Measurements from ENCODE around the gene APBB3. TPM values are rescaled to one million over a fixed set of nuclear protein-coding genes. Genes with fewer than 3 reads are reported as not detected.
A peak's percentile ranks its signal among the peaks of the same experiment; 100 is the strongest.

The APBB3 gene
- total RNA-seq, 3 donors from 2014 or later, result 8.0 to 10.4 (median 9.2) TPM

DNA sequence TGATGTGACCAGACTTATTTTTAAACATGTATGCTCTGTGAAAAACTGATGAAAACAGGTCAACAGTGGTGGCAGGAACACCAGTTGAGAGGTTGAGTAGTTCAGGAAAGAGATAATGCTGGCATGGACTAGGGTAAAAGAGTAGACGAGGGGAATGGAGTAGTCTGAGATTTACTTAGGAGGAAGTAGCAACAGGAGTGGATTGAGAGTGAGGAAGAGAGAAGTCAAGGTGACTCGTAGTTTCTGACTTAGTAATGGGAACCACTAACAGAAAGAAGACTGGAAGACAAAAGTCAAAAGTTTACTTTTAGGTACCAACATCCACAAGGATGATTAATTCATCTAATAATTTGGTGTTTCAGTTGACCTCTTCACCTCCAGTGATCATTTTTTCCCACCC, 10.7 kb downstream of the APBB3 start:
- Mint-ChIP-seq H3K4me3 (peak overlapping the region; percentile 46), H3K4me1 (ENCODE audit: low read depth) (peaks cover 66% of the 10 kb centered on the region), H3K27me3 (ENCODE audit: low read depth) (no peaks in the 10 kb centered on the region), H3K9me3 (no peaks in the 10 kb centered on the region), H3K36me3 (ENCODE audit: insufficient read depth) (peaks cover 27% of the 10 kb centered on the region)
- ATAC-seq, result peak; percentile 39 to 41
- DNase-seq, result no peak

DNA sequence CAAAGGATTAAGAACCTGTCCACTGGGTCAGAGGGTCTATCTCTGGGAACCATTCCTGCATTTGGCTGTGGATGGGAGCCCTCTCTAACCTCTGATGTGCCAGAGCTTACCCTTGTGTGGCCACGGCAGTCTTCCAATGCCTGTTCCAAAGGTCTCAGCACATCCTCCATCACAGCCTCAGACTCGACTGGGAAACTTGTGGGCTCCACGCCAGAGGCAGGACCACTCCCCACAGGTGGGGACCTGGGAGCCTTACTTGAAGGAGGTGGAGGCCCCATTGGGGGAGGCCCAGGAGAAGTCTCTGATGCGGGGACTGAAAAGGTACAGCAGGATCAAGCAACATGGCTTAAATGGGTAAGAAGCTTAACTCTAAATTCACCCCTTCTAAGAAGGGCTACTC, 12.5 kb downstream of the APBB3 start:
- Mint-ChIP-seq H3K36me3 (ENCODE audit: insufficient read depth) (peaks cover 27% of the 10 kb centered on the region), H3K27me3 (ENCODE audit: low read depth) (no peaks in the 10 kb centered on the region), H3K4me1 (ENCODE audit: low read depth) (peaks cover 68% of the 10 kb centered on the region), H3K4me3 (no peak overlapping the region), H3K9me3 (no peaks in the 10 kb centered on the region)
- ATAC-seq (no peak), DNase-seq (no peak)

GRCh38 chr5:140550147-140551079, 14.0 kb downstream of the APBB3 start:
- Mint-ChIP-seq H3K4me1 (ENCODE audit: low read depth) (peaks cover 56% of the 10 kb centered on the region), H3K27me3 (ENCODE audit: low read depth) (no peaks in the 10 kb centered on the region), H3K36me3 (ENCODE audit: insufficient read depth) (peaks cover 22% of the 10 kb centered on the region), H3K9me3 (no peaks in the 10 kb centered on the region), H3K4me3 (no peak overlapping the region)
- ATAC-seq, result no peak
- DNase-seq, result no peak

DNA sequence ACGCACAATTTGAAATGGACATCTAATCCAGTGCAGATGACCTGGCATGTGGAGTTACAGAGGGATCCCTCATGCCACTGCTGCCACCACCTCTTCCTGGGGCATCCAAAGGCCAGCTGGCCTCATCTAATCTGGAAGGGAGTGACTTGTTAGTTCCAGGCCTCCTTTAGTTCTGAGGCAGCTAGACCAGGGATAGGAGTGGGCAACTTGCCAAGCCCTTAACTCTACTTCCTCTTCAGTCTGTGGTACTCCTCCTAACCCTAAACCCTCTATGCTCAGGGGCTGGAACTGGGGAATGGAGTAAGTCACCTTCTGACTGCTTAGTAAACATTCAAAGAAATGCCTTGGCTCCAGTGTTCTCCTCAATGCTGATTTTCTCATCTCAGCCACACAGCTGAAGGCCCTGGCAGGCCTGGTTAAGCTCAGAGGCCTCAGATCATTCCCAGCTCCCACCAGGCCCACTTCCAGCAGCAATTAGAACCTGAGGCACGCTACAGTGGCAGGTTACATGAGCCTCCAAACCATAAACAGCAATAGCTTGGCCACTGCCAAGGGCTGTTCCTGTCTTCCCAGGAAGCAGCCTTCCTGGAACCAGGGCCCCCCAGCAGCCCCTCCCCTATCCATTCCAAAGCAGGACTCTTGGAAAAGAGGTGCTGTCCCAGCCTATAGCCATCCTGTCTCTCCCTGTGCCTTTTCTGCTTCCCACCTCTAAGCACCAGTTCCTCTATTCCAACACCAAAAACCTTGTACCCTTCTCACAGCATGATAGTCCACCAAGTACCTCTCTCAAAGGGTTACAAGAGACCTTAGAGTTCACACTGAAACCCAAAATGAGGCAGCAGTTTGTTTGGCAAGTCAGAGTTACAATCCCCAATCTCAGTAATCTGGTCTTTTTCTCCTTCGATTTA, 14.9 kb downstream of the APBB3 start:
- peaks cover 26% of the 10 kb centered on the region for H3K36me3 Mint-ChIP-seq (ENCODE audit: insufficient read depth)
- H3K9me3 Mint-ChIP-seq, result no peaks in the 10 kb centered on the region
- H3K27me3 Mint-ChIP-seq (ENCODE audit: low read depth), result no peaks in the 10 kb centered on the region
- peaks cover 47% of the 10 kb centered on the region for H3K4me1 Mint-ChIP-seq (ENCODE audit: low read depth)
- DNase-seq (no peak), ATAC-seq (no peak)
- peak overlapping the region; percentile 82 for H3K4me3 Mint-ChIP-seq

DNA sequence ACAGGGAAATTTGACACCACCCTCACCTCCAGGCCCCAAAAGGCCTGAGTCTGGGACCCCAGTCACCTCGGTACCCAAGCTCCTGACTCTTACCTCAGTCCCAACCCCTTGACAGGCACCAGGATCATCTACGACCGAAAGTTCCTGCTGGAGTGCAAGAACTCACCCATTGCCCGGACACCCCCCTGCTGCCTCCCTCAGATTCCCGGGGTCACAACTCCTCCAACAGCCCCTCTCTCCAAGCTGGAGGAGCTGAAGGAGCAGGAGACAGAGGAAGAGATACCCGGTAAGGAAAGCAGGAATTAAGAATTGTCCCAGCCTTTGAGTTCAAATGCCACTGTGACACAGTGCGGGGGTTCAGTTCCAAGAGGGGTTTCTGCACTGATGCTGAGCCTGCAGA, 15.6 kb downstream of the APBB3 start:
- DNase-seq (no peak), ATAC-seq (no peak)
- peaks cover 30% of the 10 kb centered on the region for H3K36me3 Mint-ChIP-seq (ENCODE audit: insufficient read depth)
- no peaks in the 10 kb centered on the region for H3K27me3 Mint-ChIP-seq (ENCODE audit: low read depth)
- no peaks in the 10 kb centered on the region for H3K9me3 Mint-ChIP-seq
- peak overlapping the region; percentile 82 for H3K4me3 Mint-ChIP-seq
- H3K4me1 Mint-ChIP-seq (ENCODE audit: low read depth), result peaks cover 40% of the 10 kb centered on the region

DNA sequence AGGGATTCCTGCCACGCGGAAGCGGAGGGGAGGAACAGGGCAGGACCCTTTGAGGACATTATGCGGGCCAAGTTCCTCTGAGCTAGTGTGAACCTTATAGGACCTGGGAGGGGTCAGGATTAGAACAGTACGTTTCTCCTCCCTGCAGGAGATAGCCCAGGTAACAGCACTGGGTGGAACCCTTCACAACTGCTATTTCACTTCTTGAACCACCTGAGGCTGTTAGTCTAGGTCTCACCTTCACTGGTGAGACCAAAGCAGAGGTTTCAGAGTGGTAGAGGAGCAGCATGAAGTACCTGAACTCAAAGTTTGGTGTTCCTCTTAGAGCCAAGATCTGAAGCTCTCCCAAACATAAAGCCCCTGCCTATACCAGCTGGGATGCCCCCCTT, 16.1 kb downstream of the APBB3 start:
- ATAC-seq (peak in 1 of 2 donors; percentile 6), DNase-seq (no peak)
- H3K9me3 Mint-ChIP-seq, result no peaks in the 10 kb centered on the region
- no peaks in the 10 kb centered on the region for H3K27me3 Mint-ChIP-seq (ENCODE audit: low read depth)
- peak overlapping the region; percentile 82 for H3K4me3 Mint-ChIP-seq
- peaks cover 26% of the 10 kb centered on the region for H3K36me3 Mint-ChIP-seq (ENCODE audit: insufficient read depth)
- peaks cover 35% of the 10 kb centered on the region for H3K4me1 Mint-ChIP-seq (ENCODE audit: low read depth)

DNA sequence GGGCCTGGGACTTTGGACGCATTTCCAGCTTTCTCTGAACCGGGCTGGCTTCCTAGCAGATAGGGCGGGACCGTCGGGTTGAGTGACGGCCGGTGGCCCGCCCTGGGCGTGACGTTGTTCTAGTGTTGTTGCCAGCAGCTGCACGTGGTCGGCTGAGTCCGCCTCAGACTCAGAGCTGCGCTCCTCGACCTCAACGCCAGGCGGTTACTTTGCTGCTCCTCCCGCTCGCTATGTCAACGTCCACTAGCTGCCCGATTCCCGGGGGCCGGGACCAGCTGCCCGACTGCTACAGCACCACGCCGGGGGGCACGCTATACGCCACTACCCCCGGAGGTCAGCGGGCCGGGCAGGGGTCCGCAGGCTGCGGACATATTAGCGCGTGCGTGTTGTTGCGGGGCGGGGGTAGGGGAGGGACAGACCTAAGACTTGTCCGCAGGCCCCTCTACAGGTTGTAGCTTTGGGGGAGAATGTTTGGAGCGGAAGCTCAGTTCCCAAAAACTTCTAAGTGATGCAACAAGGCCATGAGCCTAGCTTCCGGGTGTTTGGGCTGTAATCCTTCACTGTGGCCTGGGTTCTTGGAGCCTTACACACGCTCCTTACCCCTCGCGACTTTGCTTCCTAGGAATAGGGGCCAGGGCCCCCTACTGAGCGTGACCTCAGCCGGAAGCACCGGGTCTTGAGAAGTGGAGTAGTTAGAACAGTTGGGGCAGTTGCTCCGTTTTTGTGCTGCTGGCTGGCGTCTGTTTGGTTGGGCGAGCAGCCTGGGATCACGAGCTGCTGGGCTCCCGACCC, 16.7 kb downstream of the APBB3 start, which contains the start of gene EIF4EBP3:
Gene EIF4EBP3, plus strand, starts transcription at position 155 of the 792 bp plus-strand sequence. Its CDS starts 76 bp downstream, at position 231.
- no peaks in the 10 kb centered on the region for H3K27me3 Mint-ChIP-seq (ENCODE audit: low read depth)
- ATAC-seq (peak; percentile 98), DNase-seq (peak; percentile 81)
- peaks cover 30% of the 10 kb centered on the region for H3K4me1 Mint-ChIP-seq (ENCODE audit: low read depth)
- peak within 1 kb of the TSS; percentile 82 for H3K4me3 Mint-ChIP-seq
- H3K9me3 Mint-ChIP-seq, result no peaks in the 10 kb centered on the region
- H3K36me3 Mint-ChIP-seq (ENCODE audit: insufficient read depth), result peaks cover 23% of the 10 kb centered on the region

DNA sequence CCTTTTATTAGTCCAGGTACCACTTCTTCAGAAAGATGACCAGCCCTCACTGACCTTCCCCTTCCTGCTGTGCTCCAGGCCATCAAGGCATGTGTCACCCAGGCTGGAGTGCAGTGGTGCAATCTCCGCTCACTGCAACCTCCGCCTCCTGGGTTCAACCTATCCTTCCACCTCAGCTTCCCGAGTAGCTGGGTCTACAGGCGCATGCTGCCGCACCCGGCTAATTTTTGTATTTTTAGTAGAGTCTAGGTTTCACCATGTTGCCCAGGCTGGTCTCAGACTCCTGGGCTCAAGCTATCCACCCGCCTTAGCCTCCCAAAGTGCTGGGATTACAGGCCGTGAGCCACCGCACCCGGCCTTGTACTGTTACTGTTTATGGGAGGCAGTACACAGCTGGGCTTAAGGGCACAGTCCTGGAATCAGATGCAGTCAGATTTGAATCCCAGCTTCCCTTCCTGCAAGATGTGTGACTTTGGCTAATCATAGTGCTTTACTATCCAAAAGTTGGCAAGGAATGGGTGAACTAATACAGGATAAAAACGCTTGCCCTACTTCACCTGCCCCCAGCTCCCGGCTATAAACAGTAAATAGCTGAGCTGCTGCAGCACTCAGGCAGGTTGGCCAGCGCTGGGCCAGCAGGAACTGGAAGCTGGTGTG, 17.4 kb downstream of the APBB3 start:
- H3K4me3 Mint-ChIP-seq, result peak overlapping the region; percentile 82
- DNase-seq, result no peak
- H3K36me3 Mint-ChIP-seq (ENCODE audit: insufficient read depth), result peaks cover 24% of the 10 kb centered on the region
- peak in 1 of 2 donors; percentile 2 for ATAC-seq
- H3K4me1 Mint-ChIP-seq (ENCODE audit: low read depth), result peaks cover 28% of the 10 kb centered on the region
- no peaks in the 10 kb centered on the region for H3K27me3 Mint-ChIP-seq (ENCODE audit: low read depth)
- H3K9me3 Mint-ChIP-seq, result no peaks in the 10 kb centered on the region

GRCh38 chr5:140545606-140546005, 18.8 kb downstream of the APBB3 start:
- no peaks in the 10 kb centered on the region for H3K9me3 Mint-ChIP-seq
- ATAC-seq (no peak), DNase-seq (no peak)
- H3K4me3 Mint-ChIP-seq, result no peak overlapping the region
- peaks cover 23% of the 10 kb centered on the region for H3K4me1 Mint-ChIP-seq (ENCODE audit: low read depth)
- H3K36me3 Mint-ChIP-seq (ENCODE audit: insufficient read depth), result peaks cover 25% of the 10 kb centered on the region
- no peaks in the 10 kb centered on the region for H3K27me3 Mint-ChIP-seq (ENCODE audit: low read depth)

DNA sequence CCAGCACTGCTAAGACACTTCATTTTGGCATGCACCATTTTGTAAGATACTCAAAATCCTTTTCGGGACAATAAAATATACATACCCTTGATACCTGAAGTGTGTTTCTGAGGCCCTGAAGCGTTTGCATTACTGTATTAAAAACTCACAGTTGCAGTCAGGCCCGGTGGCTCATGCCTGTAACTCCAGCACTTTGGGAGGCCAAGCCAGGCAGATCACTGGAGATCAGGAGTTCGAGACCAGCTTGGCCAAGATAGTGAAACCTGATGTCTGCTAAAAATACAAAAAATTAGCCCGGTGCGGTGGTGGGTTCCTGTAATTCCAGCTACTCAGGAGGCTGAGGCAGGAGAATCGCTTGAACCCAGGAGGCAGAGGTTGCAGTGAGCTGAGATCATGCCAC, 19.4 kb downstream of the APBB3 start:
- no peak for DNase-seq
- Mint-ChIP-seq H3K4me3 (no peak overlapping the region), H3K27me3 (ENCODE audit: low read depth) (no peaks in the 10 kb centered on the region), H3K9me3 (no peaks in the 10 kb centered on the region), H3K36me3 (ENCODE audit: insufficient read depth) (peaks cover 24% of the 10 kb centered on the region), H3K4me1 (ENCODE audit: low read depth) (peaks cover 19% of the 10 kb centered on the region)
- ATAC-seq, result no peak

DNA sequence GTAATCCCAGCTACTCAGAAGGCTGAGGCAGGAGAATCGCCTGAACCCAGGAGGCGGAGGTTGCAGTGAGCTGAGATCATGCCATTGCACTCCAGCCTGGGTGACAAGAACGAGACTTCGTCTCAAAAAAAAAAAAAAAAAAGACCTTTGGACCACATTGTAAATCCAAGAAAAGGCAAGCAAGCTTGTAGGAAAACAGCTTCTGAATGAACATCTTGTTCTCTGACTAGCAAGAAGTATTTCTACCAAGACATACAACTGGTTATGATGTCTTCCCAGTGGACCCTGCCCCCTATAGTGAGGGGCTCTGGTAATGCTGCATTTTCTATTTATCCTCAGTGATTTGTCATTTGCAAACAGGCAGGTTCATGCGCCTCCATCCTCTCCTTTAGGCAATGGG, 21.4 kb downstream of the APBB3 start:
- no peak overlapping the region for H3K4me3 Mint-ChIP-seq
- peaks cover 2% of the 10 kb centered on the region for H3K4me1 Mint-ChIP-seq (ENCODE audit: low read depth)
- H3K36me3 Mint-ChIP-seq (ENCODE audit: insufficient read depth), result peaks cover 31% of the 10 kb centered on the region
- no peaks in the 10 kb centered on the region for H3K9me3 Mint-ChIP-seq
- DNase-seq (no peak), ATAC-seq (no peak)
- H3K27me3 Mint-ChIP-seq (ENCODE audit: low read depth), result no peaks in the 10 kb centered on the region

DNA sequence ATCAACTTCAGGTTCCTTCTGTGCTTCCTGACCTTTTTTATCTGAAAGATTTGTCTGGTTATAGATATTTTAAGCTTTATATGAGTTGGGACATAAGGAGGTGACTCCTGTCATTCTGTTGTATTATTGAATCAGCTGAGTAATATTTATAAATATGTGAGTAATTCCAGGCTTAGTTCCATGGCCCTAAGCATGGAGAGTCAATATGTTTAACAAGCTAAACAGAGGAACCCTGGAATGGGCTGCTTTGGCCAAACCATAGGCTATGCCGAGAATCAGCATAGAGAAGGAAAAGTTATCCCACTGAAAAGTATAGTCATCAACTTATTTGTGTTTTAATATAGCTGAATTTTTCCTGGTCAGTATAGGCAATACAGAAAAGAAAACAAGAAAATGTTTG, 24.2 kb downstream of the APBB3 start:
- Mint-ChIP-seq H3K4me3 (no peak overlapping the region), H3K4me1 (ENCODE audit: low read depth) (no peaks in the 10 kb centered on the region), H3K36me3 (ENCODE audit: insufficient read depth) (peaks cover 39% of the 10 kb centered on the region), H3K9me3 (no peaks in the 10 kb centered on the region), H3K27me3 (ENCODE audit: low read depth) (no peaks in the 10 kb centered on the region)
- no peak for DNase-seq
- no peak for ATAC-seq

DNA sequence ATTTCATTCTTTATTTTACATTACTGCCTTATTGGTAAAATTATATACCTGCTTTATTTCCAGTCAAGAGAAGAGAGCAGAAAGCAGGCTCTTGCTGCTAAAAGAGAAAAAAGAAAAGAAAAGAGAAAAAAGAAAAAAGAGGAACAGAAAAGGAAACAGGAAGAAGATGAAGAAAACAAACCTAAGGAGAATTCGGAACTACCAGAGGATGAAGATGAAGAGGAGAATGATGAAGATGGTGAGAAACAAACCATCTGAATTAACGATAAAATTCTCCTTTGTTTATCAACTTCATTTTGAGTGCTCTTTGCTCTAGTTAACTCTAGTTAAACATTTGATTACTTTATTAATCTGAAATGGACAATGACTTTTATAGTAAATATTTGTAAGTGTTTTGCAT, 40.4 kb downstream of the APBB3 start:
- ATAC-seq, result no peak
- Mint-ChIP-seq H3K36me3 (ENCODE audit: insufficient read depth) (peaks cover 28% of the 10 kb centered on the region), H3K27me3 (ENCODE audit: low read depth) (no peaks in the 10 kb centered on the region), H3K9me3 (no peaks in the 10 kb centered on the region), H3K4me3 (no peak overlapping the region), H3K4me1 (ENCODE audit: low read depth) (no peaks in the 10 kb centered on the region)
- no peak for DNase-seq

Measured in activated T-cell treated with anti-CD3 and anti-CD28 coated beads, Interleukin-2, amount 50 U/mL, for 4 hours (primary cell).